Psoas muscle (tissue), 8 donors: Measurements from ENCODE around the gene PCGF2. TPM values are rescaled to one million over a fixed set of nuclear protein-coding genes. Genes with fewer than 3 reads are reported as not detected.

Experiments used
- ATAC-seq, 4 donors: fragments of 200-7000 bp; cut with Tn5 transposase; one replicate each; pipeline ENCODE4 v1.9.1; 2020; ENCODE audit warnings: moderate library complexity in 3 of 4, mild to moderate bottlenecking in 2 of 4
- DNase-seq, 2 donors: peaks; one replicate each; pipeline ENCODE4 v3.0.0-alpha.2; 2020
- H3K27ac ChIP-seq: fragments of 200-600 bp; one replicate; pipeline ENCODE4 v1.8.0; 2022
- H3K27me3 ChIP-seq, 3 donors: fragments of 200-600 bp in 1 of 3; one replicate each; pipeline versions ENCODE4 v1.6.1 to v1.8.0; 2013 to 2022; ENCODE audit warnings: low read length in 2 of 3, mild to moderate bottlenecking in 2 of 3, moderate library complexity in 1 of 3; ENCODE audit not compliant: insufficient read depth in 3 of 3
- H3K36me3 ChIP-seq, 2 donors: fragments of 200-600 bp in 1 of 2; one replicate each; pipeline versions ENCODE4 v1.6.1 to v1.8.0; 2013 to 2022; ENCODE audit warnings: low read depth in 1 of 2, mild to moderate bottlenecking in 1 of 2, moderate library complexity in 1 of 2; ENCODE audit not compliant: insufficient read depth in 1 of 2
- H3K4me1 ChIP-seq: fragments of 200-600 bp; one replicate; pipeline ENCODE4 v1.8.0; 2022
- H3K4me3 ChIP-seq: fragments of 200-600 bp; one replicate; pipeline ENCODE4 v1.8.0; 2022; ENCODE audit warnings: mild to moderate bottlenecking
- H3K9me3 ChIP-seq: fragments of 200-600 bp; one replicate; pipeline ENCODE4 v1.8.0; 2022
- CTCF ChIP-seq: fragments of 200-600 bp; IDR thresholded peaks from one replicate; pipeline ENCODE4 v1.8.0; 2022; ENCODE audit warnings: antibody characterized with exemption
- WGBS, 3 donors: extraction: QIAGEN DNeasy Blood & Tissue Kit; methylation state at CpG; one replicate each; pipeline versions ENCODE4 v1.1.6 to v1.1.7; 2013; 5-methylcytosine and 5-hydroxymethylcytosine counted together
- intact Hi-C, 2 donors: fragments of 100-400 bp; cut with DNase I; formaldehyde crosslinking; loops; one replicate each; pipeline versions ENCODE4 v1.11.0 to v1.14.2; 2022
- polyA plus RNA-seq, 3 donors: library from polyadenylated mRNA; stranded (reverse); fragments of 200-250 nt; gene quantifications; one replicate each; pipeline ENCODE4 v1.2.3, GENCODE V29; 2013
- total RNA-seq, 4 donors: library from RNA; stranded (reverse); fragmentation: NEBNext Ultra II Directional in 2 of 4; extraction: Animal tissue kit (Norgen Biotek cat#: 25700) in 2 of 4; gene quantifications; one replicate each; pipeline versions ENCODE4 v1.2.1 to v1.2.4, GENCODE V29; 2021 to 2023
- donor health status: healthy with polysubstance abuse.
- donor health status: DM: no; HTN: no; CAD: no; lungs with moderate emphysema.
- donor health status: Bipolar disorder and iron deficiency.
- donor health status: healthy.
- donor health status: DM: yes; HTN: yes; CAD: no.
- donor health status: DM: no; HTN: no; CAD: no.
- donor health status: DM: no; HTN: no; CAD: no.
- donor health status: DM: yes; HTN: yes; CAD: no.

The PCGF2 gene
- total and polyA plus RNA-seq, 7 donors: 3.3 to 10.8 (median 7.1) TPM

DNA sequence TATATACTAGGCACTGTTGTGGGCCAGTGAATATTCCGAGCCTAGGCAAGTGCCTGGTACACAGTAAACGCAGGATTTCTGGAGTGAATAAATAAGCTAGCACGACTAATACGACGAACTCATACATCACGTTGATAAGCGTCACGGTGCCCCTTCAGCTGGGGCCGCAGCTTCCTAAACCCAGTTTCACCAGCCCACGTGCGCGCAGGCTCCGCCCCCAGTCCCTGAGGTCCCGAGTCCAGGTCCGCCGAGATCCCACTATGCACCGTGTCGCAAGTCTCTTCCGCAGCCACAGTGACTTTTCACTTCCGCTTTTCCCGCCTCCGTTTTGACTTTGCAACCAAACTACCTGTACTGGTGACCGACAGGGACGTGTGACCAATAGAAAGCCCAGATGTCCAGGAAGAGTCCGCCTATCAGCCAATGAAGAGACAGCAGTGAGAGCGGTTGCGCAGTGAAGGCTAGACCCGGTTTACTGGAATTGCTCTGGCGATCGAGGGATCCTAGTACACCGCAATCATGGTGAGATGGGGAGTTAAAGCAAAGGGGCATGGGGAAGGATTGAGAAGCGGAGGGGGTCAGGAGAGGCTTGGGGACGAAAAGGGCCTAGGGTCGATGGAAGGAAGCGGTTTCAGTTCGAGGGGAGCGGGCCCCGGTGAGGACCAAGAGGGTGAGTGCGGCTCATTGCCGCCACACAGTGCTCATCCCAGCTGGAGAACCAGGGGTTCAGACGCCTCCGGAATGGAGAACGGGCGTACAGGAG, 4.4 kb upstream of the PCGF2 start, which contains the start of gene PSMB3:
Gene PSMB3, plus strand, starts transcription at position 434 of the 763 bp plus-strand sequence. Its CDS starts 86 bp downstream, at position 520.
- Histone ChIP-seq H3K4me3 (peak within 1 kb of the TSS; percentile 79), H3K27me3 (peaks cover 0 to 40% (median 7%) of the 10 kb centered on the region in 3 donors), H3K27ac (peak within 1 kb of the TSS; percentile 92), H3K36me3 (peaks cover 3 to 39% of the 10 kb centered on the region in 2 donors), H3K9me3 (no peaks in the 10 kb centered on the region), H3K4me1 (peaks cover 32% of the 10 kb centered on the region)
- ATAC-seq (peak; percentile 90 to 94 (median 92)), DNase-seq (peak; percentile 96 to 98)
- intact Hi-C loops: loop anchor here in 1 of 2 donors (5.0 to 10.0 kb wide), 2 partner anchors 72 to 400 kb away; partner anchors contain the start of genes CWC25 and PLXDC1
- TF ChIP-seq CTCF: no peak
- WGBS, 3 donors: 0 to 1% (median 0%) methylated on average over 44 of the region's 44 CpGs

DNA sequence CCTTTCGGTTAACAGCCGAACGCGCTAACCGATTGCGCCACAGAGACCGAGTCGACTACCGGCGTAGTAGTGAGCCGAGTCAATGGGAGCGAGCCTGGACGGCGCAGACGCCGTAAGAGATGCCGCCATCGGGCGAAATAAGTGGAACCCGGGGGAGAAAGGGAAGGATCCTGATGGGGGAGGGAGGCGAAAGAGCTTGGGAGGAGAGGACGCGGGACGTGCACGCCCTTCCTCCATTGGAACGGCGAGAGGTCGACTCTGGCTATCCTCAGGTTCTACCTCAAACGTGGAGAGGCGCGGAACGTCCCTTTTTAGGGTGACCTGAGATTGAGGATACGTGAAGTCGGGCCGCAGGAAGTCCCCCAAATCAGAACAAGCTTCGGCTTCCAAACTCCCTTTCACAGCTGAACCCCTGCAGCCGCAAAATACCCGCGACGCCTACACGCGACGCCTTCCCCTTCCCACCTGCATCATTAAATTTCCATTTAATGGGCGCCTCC, 3.7 kb upstream of the PCGF2 start:
- Histone ChIP-seq H3K27me3 (peaks cover 0 to 46% (median 8%) of the 10 kb centered on the region in 3 donors), H3K27ac (peak overlapping the region; percentile 92), H3K9me3 (no peaks in the 10 kb centered on the region), H3K4me3 (peak overlapping the region; percentile 79), H3K4me1 (peaks cover 32% of the 10 kb centered on the region), H3K36me3 (peaks cover 3 to 33% of the 10 kb centered on the region in 2 donors)
- ATAC-seq (peak; percentile 38 to 57 (median 48)), DNase-seq (peak; percentile 75 to 88)
- intact Hi-C loops: loop anchor here in 1 of 2 donors (5.0 to 10.0 kb wide), 2 partner anchors 73 to 400 kb away; partner anchors contain the start of genes CWC25 and PLXDC1
- TF ChIP-seq CTCF: no peak
- WGBS, 3 donors: 0 to 1% (median 1%) methylated on average over 44 of the region's 44 CpGs

GRCh38 chr17:38751144-38751807, 3.1 kb upstream of the PCGF2 start:
- no peak for DNase-seq
- H3K27me3 ChIP-seq: peaks cover 0 to 52% (median 8%) of the 10 kb centered on the region in 3 donors
- H3K27ac ChIP-seq: no peak overlapping the region
- 15 to 21% (median 17%) methylated on average over 10 of the region's 10 CpGs for WGBS, 3 donors
- peaks cover 32% of the 10 kb centered on the region for H3K4me1 ChIP-seq
- H3K9me3 ChIP-seq: no peaks in the 10 kb centered on the region
- intact Hi-C loops: loop anchor here in 1 of 2 donors (5.0 to 10.0 kb wide), 2 partner anchors 74 to 401 kb away; partner anchors contain the start of genes CWC25 and PLXDC1
- TF ChIP-seq CTCF: no peak
- H3K4me3 ChIP-seq: peak overlapping the region; percentile 79
- no peak for ATAC-seq
- H3K36me3 ChIP-seq: peaks cover 3 to 27% of the 10 kb centered on the region in 2 donors

- peak overlapping the region; percentile 65 for H3K27ac ChIP-seq
- H3K36me3 ChIP-seq: peaks cover 3 to 20% of the 10 kb centered on the region in 2 donors
- ATAC-seq: no peak
- peak overlapping the region; percentile 79 for H3K4me3 ChIP-seq
- no peak for TF ChIP-seq CTCF
- DNase-seq: no peak
- H3K4me1 ChIP-seq: peaks cover 32% of the 10 kb centered on the region
- no peaks in the 10 kb centered on the region for H3K9me3 ChIP-seq
- intact Hi-C loops: loop anchor here in 1 of 2 donors (5.0 to 10.0 kb wide), 2 partner anchors 74 to 402 kb away; partner anchors contain the start of genes CWC25 and PLXDC1
- H3K27me3 ChIP-seq: peaks cover 0 to 55% (median 8%) of the 10 kb centered on the region in 3 donors
- WGBS, 3 donors: 46 to 52% (median 52%) methylated on average over 28 of the region's 28 CpGs
Measured at GRCh38 chr17:38750312-38751121, 2.4 kb upstream of the PCGF2 start.
